ACC112 (cell line): Measurements from ENCODE around the gene OSBPL2.

Experiments
- H2AFZ ChIP-seq: fragments of 200-600 bp; sonication (generic); one replicate; pipeline ENCODE4 v1.6.0; 2017; ENCODE audit warnings: antibody characterized with exemption, low read length; ENCODE audit not compliant: unreplicated experiment
- H3K27ac ChIP-seq: fragments of 200-600 bp; sonication (generic); 2 replicates; pipeline ENCODE4 v1.5.1; 2014; ENCODE audit warnings: low read depth, mild to moderate bottlenecking, antibody characterized with exemption, low read length, moderate library complexity
- H3K27me3 ChIP-seq: fragments of 200-600 bp; sonication (generic); 2 replicates; pipeline ENCODE4 v1.6.1; 2014; ENCODE audit warnings: mild to moderate bottlenecking, antibody characterized with exemption, low read length, moderate library complexity, mixed read lengths; ENCODE audit not compliant: insufficient read depth
- H3K36me3 ChIP-seq: fragments of 200-600 bp; sonication (generic); 2 replicates; pipeline ENCODE4 v1.6.1; 2016; ENCODE audit warnings: mild to moderate bottlenecking, antibody characterized with exemption, low read length, moderate library complexity, mixed read lengths; ENCODE audit not compliant: insufficient read depth
- H3K4me1 ChIP-seq: fragments of 200-600 bp; sonication (generic); one replicate; pipeline ENCODE4 v1.6.1; 2016; ENCODE audit warnings: low read length, mixed read lengths; ENCODE audit not compliant: insufficient read depth, unreplicated experiment, control insufficient read depth
- H3K4me3 ChIP-seq: fragments of 200-600 bp; sonication (generic); 2 replicates; pipeline ENCODE4 v1.5.1; 2014; ENCODE audit warnings: mild to moderate bottlenecking, low read depth, low read length
- H3K79me2 ChIP-seq: fragments of 200-600 bp; sonication (generic); one replicate; pipeline ENCODE4 v1.6.0; 2016; ENCODE audit warnings: low read length; ENCODE audit not compliant: control insufficient read depth, unreplicated experiment, insufficient read depth

OSBPL2 gene

DNA sequence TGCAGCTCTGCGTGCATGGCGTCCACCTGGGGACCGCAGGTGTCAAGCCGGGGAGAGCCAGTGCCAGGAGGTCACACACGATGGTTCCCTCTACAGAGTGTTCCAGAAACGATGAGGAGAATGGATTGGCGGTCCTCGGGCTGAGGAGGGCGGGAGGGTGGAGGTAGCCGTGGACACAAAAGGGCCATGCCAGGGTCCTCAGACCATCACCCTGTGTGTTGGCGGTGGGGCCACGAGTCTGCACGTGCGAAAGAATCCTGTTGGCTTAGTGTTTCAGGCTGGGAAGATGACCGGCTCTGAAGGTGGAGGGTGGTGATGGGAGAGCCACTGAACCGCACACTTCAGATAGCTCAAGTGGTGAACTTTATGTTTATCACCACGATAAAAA, 31.9 kb upstream of the OSBPL2 start:
- Histone ChIP-seq H3K79me2 (no peaks in the 10 kb centered on the region), H3K4me3 (no peak overlapping the region), H3K27me3 (peaks cover 14% of the 10 kb centered on the region; the same call in 1 of the 2 replicates), H3K4me1 (peaks cover 31% of the 10 kb centered on the region), H3K27ac (no peak overlapping the region), H3K36me3 (no peaks in the 10 kb centered on the region), H2AFZ (no peak overlapping the region)

DNA sequence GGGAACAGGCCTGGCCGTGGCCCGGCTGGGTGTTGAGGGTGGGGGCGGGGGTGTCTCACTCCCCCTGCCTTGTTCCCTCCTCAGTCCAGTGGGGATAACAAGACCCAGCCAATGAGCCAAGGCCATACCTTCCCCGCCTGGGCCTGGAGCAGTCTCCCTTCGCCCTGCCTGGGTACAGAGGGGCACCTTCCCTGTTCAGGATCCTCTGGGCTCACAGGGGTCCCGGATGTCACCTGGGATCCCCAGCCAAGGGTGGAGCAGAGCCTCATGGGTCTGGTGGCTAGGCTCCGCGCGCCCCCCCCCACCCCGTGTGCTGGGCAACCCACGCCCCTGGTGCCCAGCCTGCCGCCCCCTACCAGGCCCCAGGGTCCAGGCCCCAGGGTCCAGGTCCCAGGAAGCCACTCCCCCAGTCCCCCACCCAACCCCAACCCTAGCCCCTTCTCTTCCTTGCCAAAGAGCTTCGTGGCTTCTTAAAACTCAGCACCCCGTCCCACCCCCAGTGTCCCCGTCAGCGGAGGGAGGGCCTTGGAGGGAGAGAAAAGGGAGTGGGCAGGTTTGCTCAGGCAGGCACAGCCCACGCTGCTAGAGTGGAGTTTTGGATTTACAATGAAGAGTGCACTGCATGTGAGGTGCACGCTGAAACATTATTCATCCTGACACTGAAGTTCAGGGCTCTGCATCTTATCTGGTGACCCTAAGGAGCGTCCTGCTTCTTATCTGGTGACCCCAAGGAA, 30.1 kb upstream of the OSBPL2 start:
- no peaks in the 10 kb centered on the region for H3K79me2 ChIP-seq
- peaks cover 22% of the 10 kb centered on the region; the same call in 1 of the 2 replicates for H3K27me3 ChIP-seq
- no peak overlapping the region for H3K4me3 ChIP-seq
- H3K4me1 ChIP-seq = peaks cover 17% of the 10 kb centered on the region
- no peaks in the 10 kb centered on the region for H3K36me3 ChIP-seq
- H2AFZ ChIP-seq = no peak overlapping the region
- H3K27ac ChIP-seq = no peak overlapping the region

DNA sequence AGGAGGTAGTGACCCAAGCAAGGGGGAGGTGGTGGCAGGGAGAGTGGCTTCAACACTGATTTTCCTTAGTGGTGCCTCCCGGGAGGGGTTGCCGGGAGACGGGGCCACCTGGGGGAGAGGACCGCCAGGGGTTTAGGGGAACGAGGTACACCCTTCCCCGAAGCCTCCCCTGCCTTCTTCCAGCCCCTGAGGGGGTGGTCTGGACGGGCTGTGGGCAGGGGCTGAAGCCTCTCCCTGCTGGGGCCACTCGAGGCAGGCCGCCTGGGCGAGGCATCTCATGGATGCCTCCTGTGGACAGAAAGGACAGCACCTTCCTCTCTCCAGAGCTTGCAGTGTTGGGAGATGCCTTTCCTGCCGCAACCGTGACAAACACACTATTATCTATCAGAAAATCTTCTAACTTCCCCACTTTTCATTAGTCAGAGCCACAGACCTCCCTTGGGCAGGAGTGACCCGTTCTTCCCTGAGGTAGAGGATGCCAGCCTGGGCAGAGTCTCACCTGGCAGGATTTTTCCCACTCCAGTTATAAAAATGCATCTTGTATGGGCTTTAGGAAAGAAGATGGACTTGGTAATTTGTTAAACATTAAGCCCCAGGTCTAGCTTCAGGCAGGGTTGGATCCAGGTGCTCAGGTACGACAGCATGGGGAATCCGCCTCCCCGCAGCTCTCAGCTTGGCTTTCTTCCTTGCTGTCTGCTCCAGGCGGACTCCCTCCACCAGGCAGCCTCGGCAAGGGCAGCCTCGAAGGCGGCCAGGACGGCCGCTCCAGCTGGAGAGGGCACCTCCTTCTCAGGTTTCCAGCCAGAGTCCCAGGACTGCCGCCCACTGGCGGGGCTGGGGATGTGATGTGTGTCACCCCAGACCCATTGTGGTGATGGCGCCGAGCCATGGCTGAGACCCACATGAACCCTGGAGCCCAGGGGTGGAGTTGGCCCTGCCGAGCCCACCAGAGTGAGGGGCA, 29.2 kb upstream of the OSBPL2 start:
- no peaks in the 10 kb centered on the region for H3K36me3 ChIP-seq
- H3K4me1 ChIP-seq = peaks cover 12% of the 10 kb centered on the region
- peaks cover 26% of the 10 kb centered on the region for H3K27me3 ChIP-seq
- H2AFZ ChIP-seq = no peak overlapping the region
- H3K79me2 ChIP-seq = no peaks in the 10 kb centered on the region
- H3K4me3 ChIP-seq = no peak overlapping the region
- no peak overlapping the region for H3K27ac ChIP-seq

DNA sequence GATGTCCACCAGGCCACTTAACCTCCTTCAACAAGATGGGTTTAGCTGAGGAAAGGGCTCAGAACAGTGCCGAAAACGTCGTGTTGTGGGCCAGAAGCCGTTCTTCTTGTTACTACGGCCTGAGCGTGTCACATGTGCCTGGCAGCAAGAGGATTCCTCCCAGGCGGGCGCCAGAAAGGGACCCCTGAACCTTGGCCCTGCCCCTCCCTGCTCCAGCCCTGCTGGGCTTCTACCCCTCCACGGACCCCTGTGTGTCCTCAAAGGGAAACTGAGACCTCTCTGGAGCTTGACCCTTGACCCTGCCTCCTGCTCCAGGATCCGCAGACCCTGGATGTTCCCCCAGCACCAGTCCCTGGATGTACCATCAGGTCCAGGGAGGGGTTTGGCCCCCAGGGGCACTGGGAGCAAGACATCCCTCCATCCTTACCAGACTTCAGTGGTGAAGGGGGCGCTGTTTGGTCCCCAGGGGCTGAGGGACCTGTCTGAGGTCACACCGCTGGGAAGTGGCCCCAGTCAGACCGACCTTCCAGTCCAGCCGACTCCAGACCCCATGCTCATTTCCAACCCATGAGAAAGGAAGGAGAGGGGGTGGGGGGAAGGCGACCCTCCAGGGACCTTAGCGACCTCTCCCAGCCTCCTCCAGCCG, 28.3 kb upstream of the OSBPL2 start:
- no peaks in the 10 kb centered on the region for H3K79me2 ChIP-seq
- H3K4me1 ChIP-seq = peaks cover 12% of the 10 kb centered on the region
- H2AFZ ChIP-seq = no peak overlapping the region
- peaks cover 35% of the 10 kb centered on the region for H3K27me3 ChIP-seq
- H3K27ac ChIP-seq = no peak overlapping the region
- H3K4me3 ChIP-seq = no peak overlapping the region
- H3K36me3 ChIP-seq = no peaks in the 10 kb centered on the region

DNA sequence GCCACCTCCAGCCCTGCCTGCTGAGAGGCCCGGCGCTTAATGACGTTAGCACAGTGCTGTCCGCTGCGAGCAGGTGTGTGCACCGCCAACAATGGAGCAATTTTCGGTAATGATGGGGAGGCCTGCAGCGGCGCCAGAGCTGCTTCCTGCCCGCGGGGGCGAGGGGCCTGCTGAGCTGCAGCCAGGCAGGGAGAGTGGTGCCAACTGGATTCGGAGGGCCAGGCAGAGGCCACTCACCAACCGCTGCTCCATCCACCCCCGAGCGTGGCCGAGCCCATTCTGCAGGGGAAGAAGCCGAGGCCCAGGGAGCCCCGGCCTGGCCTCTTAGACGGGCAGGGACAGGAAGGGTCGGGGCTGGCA, 27.8 kb upstream of the OSBPL2 start:
- Histone ChIP-seq H3K27me3 (peaks cover 40% of the 10 kb centered on the region), H3K4me1 (peaks cover 12% of the 10 kb centered on the region), H2AFZ (no peak overlapping the region), H3K79me2 (no peaks in the 10 kb centered on the region), H3K36me3 (no peaks in the 10 kb centered on the region), H3K27ac (no peak overlapping the region), H3K4me3 (no peak overlapping the region)

DNA sequence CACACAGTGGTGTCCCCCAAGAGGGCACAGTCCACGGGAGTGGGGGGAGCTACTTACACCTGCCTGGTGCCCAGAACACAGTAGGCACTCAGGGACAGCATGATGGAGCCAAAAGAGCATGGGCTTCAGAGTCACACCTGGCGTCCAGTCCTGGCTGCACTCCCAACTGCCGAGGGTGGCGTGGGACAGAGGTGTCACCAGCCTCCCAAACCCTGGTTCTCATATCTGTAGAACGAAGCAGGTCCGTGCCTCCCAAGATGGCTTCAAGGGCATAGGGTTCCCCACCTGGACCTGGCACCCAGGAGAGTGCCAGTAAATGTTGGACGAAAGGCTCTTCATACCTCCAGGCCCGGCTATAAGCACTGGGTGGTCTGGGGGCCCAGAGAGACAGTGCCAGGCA, 27.1 kb upstream of the OSBPL2 start:
- no peak overlapping the region for H2AFZ ChIP-seq
- H3K27me3 ChIP-seq = peaks cover 41% of the 10 kb centered on the region
- H3K36me3 ChIP-seq = no peaks in the 10 kb centered on the region
- no peak overlapping the region for H3K4me3 ChIP-seq
- H3K4me1 ChIP-seq = peaks cover 12% of the 10 kb centered on the region
- H3K79me2 ChIP-seq = no peaks in the 10 kb centered on the region
- no peak overlapping the region for H3K27ac ChIP-seq

DNA sequence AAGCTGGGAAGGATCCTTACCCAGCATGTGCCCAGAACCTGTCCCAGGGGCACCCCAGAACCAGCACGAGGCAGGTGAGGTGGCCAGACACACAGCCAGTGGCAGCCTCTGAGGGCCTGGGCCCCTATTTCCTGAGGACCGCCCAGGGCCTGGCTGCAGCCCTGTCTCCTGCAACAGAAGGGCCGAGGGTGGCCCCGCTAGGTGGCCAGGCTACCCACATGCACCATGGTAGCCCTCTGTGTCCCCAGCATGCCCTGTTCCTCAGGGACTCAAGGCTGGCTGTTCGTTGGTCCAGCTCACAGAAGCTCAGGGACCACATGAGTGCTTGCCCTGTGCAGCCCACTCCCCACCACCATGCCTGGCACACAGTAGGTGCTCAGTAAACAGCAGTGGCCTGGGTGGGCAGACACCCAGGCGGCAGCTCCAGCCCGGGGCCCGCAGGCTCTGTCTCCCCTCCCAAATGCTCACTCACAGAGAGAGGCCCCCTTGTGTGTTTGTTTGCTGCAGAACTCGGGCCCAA, 26.5 kb upstream of the OSBPL2 start:
- no peaks in the 10 kb centered on the region for H3K36me3 ChIP-seq
- no peak overlapping the region for H2AFZ ChIP-seq
- H3K27ac ChIP-seq = no peak overlapping the region
- peaks cover 12% of the 10 kb centered on the region for H3K4me1 ChIP-seq
- no peaks in the 10 kb centered on the region for H3K79me2 ChIP-seq
- H3K27me3 ChIP-seq = peaks cover 44% of the 10 kb centered on the region
- no peak overlapping the region for H3K4me3 ChIP-seq

DNA sequence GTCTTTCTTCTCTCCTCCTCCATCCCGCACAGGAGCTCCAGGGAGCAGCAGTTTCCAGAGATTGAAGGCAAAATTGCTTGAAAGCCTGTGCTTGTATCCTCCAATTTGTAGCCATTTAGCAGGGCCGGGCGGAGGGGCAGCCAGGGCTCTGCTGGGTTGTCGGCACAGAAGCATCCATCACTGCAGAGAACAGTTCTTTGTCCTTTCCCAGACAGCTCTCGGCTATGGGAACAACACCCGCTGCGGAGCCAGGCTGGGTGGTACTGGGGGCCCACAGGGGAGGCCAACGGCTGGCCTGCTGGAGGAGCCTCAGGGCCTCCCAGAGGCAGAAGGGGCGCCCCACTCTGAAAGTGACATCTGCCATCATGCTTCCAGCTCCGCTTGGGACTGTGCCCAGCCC, 26.0 kb upstream of the OSBPL2 start:
- Histone ChIP-seq H3K36me3 (no peaks in the 10 kb centered on the region), H3K27me3 (peaks cover 48% of the 10 kb centered on the region), H2AFZ (no peak overlapping the region), H3K4me1 (peaks cover 8% of the 10 kb centered on the region), H3K4me3 (no peak overlapping the region), H3K27ac (no peak overlapping the region), H3K79me2 (no peaks in the 10 kb centered on the region)

DNA sequence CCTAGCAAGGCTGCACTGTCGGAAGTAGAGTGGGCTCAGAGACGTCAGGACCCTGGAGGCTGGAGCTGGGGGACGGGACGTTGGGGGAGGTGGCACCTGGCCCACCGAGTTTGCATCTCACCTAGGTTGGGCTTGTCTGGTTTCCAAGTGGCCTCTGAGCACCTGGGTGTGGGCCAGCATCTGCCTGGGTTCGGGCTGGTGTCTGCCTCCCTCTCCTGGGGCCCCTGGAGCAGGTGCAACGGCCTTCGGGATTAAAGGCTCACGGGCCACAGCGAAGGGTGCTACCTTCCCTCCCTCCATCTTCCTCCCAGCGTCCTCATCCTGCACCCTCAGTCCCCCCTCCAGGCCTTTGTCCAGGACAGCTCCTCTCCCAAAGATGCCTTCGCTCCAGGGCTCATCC, 24.3 kb upstream of the OSBPL2 start:
- Histone ChIP-seq H3K36me3 (no peaks in the 10 kb centered on the region), H3K4me1 (no peaks in the 10 kb centered on the region), H2AFZ (no peak overlapping the region), H3K4me3 (no peak overlapping the region), H3K79me2 (no peaks in the 10 kb centered on the region), H3K27me3 (peaks cover 66% of the 10 kb centered on the region), H3K27ac (no peak overlapping the region)
